ENCODE measurements around the gene ELN.

The ELN gene

GRCh38 chr7:74063646-74064045 is 35.7 kb downstream of the ELN start:
- DNase-seq (ENCODE audit: low spot score) = no peak

GRCh38 chr7:74064696-74065095 is 36.7 kb downstream of the ELN start:
- DNase-seq (ENCODE audit: low spot score) = no peak

- DNase-seq (ENCODE audit: low spot score) = no peak
Observed at GRCh38 chr7:74066626-74067025, 38.7 kb downstream of the ELN start.

- no peak for DNase-seq (ENCODE audit: low spot score)
Observed at GRCh38 chr7:74068378-74069085, 40.6 kb downstream of the ELN start.

GRCh38 chr7:74069086-74069541 is 41.1 kb downstream of the ELN start:
- DNase-seq (ENCODE audit: low spot score) = no peak

GRCh38 chr7:74069790-74070618 is 42.0 kb downstream of the ELN start:
- no peak for DNase-seq (ENCODE audit: low spot score)

GRCh38 chr7:74070619-74070921 is 42.6 kb downstream of the ELN start:
- no peak for DNase-seq (ENCODE audit: low spot score)

- DNase-seq (ENCODE audit: low spot score) = no peak
Observed at GRCh38 chr7:74071121-74071520, 43.1 kb downstream of the ELN start.

- no peak for DNase-seq (ENCODE audit: low spot score)
Observed at GRCh38 chr7:74074770-74075169, 46.8 kb downstream of the ELN start.

- no peak for DNase-seq (ENCODE audit: low spot score)
Observed at GRCh38 chr7:74078461-74078860, 50.5 kb downstream of the ELN start.

- no peak for DNase-seq (ENCODE audit: low spot score)
Observed at GRCh38 chr7:74082770-74083116, 54.8 kb downstream of the ELN start.

- peak; percentile 100 for DNase-seq (ENCODE audit: low spot score)
Observed at GRCh38 chr7:74083117-74083876, 55.3 kb downstream of the ELN start, which contains the start of gene LIMK1. TSS of gene LIMK1 (plus strand) at chr7:74083804. CDS start at chr7:74083991, 187 bp downstream.

- DNase-seq (ENCODE audit: low spot score) = peak; percentile 82
Observed at GRCh38 chr7:74083928-74084721, 56.2 kb downstream of the ELN start.

- no peak for DNase-seq (ENCODE audit: low spot score)
Observed at GRCh38 chr7:74084722-74085578, 57.0 kb downstream of the ELN start.

GRCh38 chr7:74087791-74088453 is 59.9 kb downstream of the ELN start:
- DNase-seq (ENCODE audit: low spot score) = no peak

- DNase-seq (ENCODE audit: low spot score) = peak; percentile 43
Observed at GRCh38 chr7:74092321-74092963, 64.5 kb downstream of the ELN start.

GRCh38 chr7:74092964-74093471 is 65.0 kb downstream of the ELN start:
- peak; percentile 35 for DNase-seq (ENCODE audit: low spot score)

- no peak for DNase-seq (ENCODE audit: low spot score)
Observed at GRCh38 chr7:74093671-74094223, 65.8 kb downstream of the ELN start.

All from D341Med (cell line).